ENCODE measurements around the gene ADARB1.

Gene ADARB1

DNA sequence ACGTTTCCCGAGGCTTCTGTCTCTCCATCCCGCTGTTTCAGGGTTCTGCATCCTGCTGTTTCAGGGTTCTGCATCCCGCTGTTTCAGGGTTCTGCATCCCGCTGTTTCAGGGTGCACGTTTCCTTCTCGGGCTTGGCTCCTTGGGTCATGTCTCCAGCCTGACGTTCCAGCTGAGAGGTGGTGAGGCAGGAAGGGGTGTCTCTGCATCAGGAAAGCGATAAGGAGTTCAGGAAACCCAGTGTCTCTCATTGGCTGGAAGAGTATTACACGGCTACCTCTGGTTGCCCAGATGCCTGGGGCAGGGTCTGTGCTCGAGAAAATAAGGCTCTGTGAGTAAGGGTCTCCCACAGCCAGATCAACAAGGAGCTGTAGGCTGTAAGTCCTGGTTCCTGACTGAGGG lies 21.1 kb downstream of the ADARB1 start:
- no peak for DNase-seq (ENCODE audit: low read depth)

DNA sequence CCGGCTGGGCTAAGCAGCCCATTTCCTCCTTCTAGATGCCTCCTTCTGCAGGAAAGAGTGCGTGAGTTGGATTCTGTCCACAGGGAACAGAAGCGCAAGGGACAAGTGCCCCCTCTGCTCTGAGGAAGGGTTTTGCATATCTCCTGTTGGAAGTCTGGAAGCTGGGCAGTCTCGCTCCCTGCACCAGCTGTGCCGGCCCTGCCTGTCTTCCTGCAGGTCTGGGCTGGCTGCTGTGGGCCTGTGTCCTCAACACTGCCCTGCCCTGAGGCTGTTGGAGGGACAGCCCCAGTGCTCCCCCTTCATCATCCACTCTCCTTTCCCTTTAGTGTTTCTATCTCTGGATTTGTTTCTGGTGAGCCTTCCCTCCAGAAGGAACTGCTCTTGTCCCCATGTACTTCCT lies 21.8 kb downstream of the ADARB1 start:
- DNase-seq (ENCODE audit: low read depth) = no peak

DNA sequence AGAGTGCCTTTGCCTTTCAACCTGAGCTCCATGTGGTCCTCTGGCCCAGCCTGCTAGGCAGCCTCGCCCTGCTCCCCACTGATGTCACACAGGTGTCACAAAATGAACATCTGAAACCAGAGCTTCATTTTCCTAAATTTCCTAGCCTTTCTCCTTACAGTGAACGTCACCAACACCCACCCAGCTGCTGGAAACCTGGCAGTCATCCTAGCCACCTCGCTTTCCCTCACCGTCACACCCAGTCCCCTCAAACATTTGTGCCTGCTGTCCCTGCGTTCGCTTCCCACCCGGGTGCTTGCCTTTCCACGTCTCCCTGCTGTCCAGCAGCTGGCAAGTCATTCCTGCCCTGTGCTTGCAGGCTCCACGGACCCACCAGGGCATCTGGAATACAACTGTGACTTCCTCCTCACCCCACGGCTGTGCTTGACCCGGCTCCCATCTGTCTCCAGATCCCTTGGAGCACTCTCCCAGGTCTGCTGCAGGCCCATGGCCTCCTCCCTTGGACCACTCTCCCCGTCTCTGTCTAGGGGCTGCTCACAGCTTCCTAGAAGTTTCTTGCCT lies 23.5 kb downstream of the ADARB1 start:
- no peak for DNase-seq (ENCODE audit: low read depth)

DNA sequence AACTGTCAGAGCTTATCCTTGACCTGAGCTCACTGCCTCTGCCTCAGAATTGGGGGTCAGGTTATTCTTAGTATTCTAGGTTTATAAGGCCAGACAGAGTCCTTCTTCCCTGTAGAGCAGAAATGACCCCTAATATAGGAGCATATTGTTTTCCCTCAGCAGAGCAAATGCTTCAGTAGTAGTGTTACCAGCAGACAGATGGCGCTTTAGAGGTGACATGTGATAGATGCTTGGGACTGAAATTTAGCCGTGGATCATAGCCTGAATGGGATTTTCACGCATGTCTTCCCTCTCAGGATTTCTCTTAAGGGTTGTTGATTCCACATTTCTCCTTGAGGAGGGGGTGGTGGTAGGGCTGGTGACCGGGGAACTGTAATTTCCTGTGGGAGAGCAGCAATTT lies 24.5 kb downstream of the ADARB1 start:
- DNase-seq (ENCODE audit: low read depth) = no peak

DNA sequence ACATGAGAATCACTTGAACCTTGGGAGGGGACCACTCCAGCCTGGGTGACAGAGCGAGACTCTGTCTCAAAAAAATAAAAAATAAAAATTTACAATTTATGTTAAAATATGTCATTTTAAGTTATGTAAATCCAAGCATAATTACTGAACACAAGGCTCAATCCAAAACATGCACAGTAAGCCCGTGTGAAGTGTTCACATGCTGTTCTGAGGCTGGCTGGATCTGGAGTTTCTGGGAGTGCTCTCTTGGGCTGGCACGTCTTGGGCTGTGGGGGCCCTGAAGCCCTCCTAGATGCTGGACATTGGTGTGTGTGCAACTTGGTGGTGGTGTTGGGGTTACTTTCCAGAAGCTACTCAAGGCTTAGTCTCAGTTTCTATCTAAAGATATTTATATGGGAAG lies 25.2 kb downstream of the ADARB1 start:
- no peak for DNase-seq (ENCODE audit: low read depth)

DNA sequence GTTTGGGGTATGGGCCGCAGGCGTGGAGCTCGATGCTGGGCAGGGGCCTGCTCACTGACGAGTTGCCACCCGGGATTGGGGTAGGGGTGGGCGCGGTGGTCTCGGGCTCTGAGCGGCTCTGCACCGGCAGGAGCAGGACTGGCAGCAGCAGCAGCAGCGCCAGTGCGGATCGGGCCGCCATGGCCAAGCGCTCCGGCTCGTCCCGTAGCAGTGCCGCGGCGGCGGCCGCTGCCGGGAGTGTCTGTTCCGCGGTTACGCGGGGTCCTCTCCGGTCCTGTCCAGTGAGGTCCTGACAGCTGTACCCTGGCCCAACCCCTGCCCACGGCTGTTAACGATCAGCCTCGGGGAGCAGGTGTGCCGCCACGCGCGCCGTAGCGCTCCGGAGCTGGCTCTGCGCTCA lies 26.5 kb downstream of the ADARB1 start:
- DNase-seq (ENCODE audit: low read depth) = no peak

DNA sequence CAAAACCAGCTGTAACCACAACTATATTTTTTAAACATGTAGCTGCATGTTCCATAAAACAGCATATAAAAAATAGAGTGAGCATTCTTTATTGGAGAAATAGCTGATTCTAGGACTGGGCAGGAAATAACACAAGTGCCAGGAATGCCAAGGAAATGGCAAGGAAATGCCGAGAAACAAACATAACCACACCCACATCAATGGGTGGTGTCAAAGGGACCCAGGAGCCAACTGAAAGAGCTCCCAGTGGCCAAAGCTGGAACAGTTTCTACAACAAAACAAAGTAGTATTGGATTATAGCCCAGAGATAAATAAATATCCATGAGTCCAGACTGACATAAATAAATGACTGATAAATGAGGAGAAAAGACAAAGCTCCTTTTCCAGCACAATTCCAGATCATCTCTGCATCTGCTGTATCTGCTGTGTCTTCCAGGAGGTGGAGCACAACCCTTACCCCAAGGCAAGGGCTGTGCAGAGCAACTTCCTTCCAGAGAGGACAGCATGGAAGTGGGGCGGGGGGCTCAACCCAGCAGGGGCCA lies 28.1 kb downstream of the ADARB1 start:
- no peak for DNase-seq (ENCODE audit: low read depth)

DNA sequence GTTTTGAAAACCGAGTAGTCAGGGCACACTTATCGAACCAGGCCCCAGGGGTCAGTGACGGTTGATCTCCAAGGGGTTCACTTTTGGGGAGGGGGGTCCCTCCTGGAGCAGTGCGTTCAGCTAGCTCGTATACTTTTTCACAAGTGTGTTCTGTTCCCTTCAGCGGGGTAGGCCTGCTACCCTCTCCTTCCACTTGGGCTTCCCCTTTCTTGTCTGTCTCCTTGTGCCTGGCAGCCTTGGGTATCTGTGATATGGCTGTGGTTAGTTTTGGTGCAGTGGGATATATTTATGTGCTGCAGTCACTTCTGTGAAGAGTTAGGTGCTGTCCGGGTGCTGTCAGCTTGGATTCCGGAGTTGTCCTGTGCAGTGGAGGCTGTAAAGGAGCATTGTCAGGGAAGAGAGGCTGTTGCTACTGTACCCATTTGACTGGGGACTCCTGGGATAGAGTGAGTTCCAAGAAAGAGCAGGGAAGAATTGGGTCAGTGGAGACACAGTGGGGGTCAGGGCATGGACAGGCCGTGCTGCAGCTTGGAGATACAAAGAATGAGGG lies 29.7 kb downstream of the ADARB1 start:
- DNase-seq (ENCODE audit: low read depth) = no peak

DNA sequence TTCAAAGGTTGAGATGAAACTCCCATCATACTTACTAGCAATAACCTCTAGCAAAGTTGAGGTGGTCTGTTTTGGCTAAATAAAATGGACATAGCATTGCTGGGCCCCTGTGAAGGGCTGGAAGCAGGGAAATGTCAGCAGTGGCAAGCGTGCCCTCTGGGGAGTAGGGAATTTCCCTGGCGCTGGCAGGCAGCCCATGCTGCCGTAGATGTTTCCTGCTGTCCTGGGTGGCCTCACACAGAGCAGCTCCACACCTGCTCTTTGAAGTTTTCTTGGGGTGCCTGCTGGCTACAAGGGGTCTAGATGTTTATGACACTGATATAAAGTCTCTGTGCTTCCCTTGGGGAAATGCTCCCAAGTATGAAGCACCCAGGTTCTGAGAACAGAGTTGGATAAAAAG lies 30.2 kb downstream of the ADARB1 start:
- DNase-seq (ENCODE audit: low read depth) = no peak

DNA sequence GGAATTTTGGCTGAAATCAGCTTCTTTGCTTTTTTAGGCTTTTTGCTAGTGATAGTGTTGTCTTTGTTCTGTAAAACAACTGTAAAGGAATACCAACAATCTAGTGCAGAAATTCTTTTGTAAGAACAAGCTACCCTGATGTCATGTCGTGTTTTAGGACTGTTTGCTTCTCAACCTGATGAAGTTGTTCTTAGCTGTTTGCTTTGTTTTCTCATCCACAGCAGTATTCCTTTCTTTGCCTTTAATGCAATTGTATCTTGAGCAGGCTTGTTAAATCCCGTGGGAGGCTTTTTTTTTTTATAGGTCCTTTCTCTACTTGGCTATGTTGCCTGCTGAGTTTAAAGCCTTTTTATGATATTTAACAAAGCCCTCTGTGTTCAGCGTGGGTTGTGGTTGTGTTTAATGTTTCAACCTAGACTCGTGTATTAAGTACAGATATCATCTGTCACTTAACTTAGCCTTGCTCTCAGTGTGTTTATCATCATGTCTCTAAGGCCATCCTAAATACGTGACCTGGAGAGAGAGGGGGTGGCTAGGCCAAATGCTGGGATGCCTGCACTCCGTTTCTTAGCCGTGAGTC lies 31.6 kb downstream of the ADARB1 start:
- DNase-seq (ENCODE audit: low read depth) = no peak

DNA sequence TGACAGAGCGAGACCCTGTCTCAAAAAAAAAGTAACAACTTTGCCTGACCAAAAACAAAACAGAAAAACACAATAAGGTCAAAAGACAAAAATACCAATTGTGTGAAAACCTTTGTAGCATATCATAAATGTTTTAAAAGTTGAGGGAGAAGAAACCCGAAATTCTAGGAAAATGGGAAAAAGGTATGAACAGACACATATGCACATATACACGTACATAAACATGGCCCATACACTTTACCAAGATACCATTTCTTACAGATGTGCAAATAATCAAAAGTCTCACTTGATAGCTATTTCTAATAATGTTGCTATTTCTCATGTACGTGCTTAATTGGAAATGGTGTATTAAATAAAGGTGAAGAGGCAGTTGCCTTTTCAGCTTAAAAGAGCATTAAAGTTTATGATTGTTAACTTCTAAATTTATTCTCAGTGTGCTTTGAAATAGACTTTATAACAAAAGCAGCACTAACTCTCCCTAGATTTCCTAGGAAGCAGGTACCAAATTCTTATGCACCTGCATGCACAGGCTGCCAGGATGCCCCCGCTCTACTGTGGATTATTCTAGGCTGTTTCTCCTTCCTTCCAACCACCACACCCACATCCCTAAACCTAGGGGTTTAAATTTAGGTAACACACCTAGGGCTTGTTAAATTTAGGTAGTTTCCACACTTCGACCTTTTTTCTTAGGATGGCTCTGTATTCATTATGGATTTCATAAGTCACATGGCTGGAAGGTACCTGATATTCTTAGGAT lies 33.8 kb downstream of the ADARB1 start:
- DNase-seq (ENCODE audit: low read depth) = no peak

DNA sequence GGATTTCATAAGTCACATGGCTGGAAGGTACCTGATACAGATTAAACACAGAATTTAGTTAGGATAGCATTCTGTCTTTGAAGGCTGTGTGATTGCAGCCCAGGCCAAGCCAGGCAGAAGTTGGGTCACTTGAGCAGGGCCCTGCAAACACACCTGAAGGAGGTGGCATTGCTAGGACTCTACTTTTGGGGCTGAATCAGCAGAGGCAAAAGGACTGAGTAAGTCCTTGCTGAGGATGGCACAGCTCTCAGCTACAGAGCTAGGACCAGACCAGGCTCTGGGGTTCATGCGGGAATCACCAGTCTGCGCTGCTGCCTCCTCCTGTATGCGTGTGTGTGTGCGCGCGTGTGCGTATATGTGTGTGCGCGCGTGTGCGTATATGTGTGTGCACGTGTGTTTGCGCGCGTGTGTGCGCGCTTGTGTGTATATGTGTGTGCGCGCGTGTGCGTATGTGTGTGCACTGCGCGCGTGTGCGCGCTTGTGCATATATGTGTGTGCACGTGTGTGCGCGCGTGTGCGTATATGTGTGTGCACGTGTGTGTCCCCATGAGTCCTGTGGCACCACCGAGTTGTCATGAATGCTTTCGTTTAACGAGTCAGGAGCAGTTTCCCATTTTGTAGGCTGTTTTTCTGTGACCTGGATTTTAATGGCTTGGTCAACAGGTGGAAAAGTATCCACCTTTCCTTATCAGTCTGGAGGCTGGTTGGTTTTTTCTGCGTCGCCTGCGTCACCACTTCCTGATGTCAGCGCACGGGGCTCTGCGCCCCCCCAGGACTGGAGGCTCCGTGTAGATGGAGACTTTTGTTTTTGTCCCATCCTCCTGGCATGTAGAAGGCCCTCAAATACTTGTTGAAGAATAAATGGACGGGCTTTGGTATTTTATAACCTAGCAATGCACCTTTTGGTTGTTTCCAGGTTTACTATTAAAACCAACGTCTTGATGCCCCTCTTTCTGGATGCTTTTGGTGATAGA lies 34.7 kb downstream of the ADARB1 start:
- DNase-seq (ENCODE audit: low read depth) = no peak

DNA sequence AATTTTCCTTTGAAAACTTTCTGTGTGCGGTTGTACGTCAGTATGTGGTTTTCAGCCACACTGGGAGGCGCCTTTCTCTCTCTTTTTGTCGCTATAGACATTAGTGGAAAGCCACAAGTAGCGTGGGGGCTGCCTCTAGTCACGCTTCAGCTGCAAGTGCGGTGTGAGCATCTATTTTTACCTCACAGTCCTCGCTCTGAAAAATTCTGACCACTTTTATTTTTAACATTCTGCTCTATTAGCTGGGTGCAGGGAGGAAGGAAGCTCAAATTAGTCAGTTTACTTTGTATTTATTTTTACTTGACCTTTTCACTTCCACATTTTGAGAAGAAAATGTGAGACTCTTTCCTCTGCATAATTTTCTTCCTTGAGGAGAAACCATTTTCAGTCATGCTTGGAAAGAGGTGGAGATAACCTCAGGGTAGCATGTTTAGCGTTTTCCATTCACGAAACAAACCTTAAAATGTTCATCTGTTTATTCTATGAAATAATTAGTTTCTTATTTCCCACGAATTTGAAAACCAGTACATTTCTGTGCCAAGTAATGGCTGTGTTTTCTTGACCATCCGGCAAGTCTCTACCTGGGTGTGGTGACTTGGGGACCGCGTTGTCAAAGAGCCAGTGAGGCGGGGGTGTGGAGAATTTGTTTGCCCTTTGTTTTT lies 35.6 kb downstream of the ADARB1 start:
- DNase-seq (ENCODE audit: low read depth) = no peak

DNA sequence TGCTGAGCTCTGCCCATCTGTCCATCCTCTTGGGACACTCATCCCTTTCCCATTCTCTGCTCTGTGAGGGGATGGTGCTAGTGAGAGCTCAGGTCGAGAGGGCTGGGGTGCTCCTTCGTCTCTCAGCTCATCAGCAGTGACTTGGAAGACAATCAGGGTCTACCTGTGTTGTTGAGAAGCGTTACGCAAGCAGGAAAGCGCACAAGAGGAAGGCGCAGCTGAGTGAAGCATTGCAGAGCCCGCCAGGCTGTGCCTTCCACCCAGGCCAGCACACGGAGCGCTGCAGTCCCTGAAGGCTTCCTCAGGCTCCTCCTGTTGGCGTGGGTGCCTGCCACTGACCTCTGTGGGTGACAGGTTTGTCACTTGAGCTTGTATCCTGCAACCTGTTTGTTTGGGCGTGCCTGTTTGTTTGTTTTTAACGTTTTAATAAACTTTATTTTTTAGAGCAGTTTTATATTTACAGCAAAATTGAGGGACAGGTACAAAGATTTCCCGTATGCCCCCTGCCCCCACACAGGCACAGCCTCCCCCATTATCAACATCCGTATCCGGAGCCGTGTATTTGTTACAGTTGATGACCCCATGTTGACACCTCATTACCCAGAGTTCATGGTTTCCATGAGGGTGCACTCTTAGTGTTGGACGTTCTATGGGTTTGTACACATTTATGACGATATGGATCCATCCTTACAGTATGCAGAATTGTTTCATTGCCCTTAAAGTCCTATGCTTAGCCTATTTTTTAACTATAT lies 36.7 kb downstream of the ADARB1 start:
- no peak for DNase-seq (ENCODE audit: low read depth)

DNA sequence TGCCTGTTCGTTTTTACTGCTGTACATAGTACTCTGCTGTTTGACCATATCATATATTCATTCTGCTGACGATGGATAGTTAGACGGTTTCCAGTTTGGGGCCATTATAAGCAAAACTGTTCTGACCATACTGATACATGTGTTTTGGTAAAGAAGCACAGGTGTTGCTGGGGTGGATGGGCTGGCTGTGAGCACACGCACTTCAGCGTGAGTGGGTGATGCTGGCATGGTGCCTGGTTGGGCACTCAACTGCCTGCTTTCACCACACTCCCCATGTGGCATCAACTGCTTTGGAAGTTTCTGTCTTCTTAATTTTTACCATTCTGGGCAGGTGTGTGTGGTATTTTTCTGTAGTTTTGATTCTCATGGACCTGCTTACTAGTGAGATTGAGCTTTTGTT lies 37.3 kb downstream of the ADARB1 start:
- DNase-seq (ENCODE audit: low read depth) = no peak

DNA sequence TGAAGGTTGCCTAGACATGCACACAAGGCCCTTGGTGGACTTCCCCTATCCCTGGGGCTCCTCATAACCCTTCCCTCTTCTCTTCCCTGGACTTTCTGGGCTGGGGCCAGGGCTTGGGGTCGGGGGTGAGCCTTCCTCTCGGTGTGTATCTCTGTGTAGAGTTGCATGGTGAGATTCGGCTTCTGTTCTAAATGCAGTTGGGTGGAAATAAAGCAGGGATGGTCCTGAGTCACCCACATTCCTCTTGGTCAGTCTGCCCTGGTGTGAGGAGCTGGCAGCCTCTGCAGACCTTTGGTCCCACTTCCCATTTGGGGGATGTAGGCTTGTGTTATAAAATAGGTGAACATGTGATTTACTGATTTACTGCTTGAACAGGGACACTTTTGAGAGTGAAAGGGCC lies 38.0 kb downstream of the ADARB1 start:
- DNase-seq (ENCODE audit: low read depth) = no peak

DNA sequence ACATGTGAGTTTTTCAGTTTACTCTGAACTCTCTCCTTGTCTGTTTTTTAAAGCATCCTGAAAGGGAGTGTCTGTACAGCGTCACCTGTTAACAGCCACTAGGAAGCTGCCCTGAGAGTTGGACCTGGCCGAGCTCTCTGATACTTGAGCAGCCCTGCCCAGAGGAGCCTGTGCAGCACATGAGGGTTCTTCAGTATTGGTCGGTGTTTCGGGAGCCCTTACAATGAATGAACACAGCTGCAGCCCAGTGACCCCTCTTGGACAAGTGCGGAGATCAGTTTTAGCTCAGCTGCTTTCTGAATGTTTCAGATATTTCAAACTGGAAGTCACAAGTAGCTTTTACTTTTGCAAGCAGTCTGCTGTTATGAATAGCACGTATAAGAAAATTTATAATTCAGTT lies 39.2 kb downstream of the ADARB1 start:
- no peak for DNase-seq (ENCODE audit: low read depth)

DNA sequence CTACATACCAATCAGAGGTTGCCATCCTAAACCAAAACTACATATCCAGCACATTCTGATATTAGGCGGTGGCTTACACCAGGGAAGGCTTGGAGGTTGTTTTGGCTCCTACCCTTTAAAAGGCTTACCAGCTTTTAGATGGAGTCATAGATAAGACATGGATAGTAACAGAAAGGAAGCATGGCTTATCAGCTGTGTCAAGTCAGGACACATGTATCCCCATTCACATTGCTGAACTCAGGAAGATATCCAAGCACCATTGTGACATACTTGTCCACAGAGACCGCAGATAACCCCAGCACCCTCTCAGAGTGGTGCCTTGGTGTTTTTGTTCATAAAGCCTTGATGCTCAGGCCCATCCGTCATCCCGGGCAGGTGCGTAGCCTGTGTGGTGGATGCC lies 39.7 kb downstream of the ADARB1 start:
- no peak for DNase-seq (ENCODE audit: low read depth)

DNA sequence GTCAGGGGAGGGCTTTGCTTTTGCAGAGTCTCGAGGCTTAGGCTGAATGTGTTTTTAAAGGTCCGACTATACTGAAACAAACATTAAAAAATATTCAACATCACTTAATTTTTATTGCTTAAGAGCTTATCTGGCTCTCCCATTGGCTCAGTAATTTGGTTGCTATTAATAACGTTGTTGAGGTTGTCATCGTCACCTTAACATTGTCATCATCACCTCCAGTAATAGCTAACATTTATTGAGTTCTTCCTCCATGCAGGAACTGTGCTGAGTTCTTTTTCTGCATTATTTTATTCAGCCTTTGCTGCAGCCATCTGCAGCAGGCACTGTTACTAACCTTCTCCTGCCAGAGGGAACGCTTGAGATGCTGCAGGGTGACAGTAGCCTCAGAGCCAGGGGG lies 40.1 kb downstream of the ADARB1 start:
- no peak for DNase-seq (ENCODE audit: low read depth)

DNA sequence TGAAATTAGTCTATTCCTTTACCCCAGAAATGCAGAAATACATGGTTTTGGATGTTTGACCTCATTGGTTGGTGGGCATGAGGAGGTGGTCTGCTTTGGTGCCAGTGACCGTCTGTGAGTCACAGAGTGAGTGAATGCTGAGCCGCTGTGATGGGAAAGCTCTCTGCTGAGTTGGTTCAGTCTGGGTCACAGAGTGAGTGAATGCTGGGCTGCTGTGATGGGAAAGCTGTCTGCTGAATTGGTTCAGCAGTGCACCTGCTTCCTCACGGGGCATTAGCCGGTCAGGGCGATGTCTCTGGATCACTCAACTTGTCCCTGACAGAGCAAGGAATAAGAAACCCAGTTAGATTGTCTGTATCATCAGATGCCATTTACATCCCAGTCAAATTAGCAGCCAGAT lies 40.8 kb downstream of the ADARB1 start:
- DNase-seq (ENCODE audit: low read depth) = no peak

DNA sequence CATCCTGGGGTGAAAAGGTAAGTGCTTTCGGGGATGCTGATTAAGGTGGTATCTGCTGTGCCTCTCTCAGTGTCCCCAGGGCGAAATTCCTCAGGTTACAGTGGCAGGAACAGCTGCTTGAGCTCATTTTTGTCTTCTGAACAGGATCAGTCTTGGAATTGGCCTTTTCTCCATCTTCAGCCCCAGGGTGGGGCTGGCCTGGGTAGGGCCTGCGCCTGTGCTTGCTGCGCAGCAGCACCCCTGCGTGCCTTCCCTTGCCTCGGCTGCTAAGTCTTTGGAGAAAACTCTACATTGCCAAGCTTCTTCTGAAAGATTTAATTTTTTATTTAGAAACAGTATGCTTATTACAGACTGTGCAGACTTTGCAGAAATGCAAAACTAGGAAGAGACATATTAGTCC lies 41.7 kb downstream of the ADARB1 start:
- no peak for DNase-seq (ENCODE audit: low read depth)
